HL-60 (cell line): ENCODE data around the gene AGER.
"Not testable (repeated sequence)": the region's sequence is repeated elsewhere in the genome, so short reads cannot be mapped to it uniquely, and the experiment has no call there.

Experiments used
- CTCF ChIP-seq: IDR thresholded peaks from one replicate; pipeline ENCODE4 v1.5.1; 2011; ENCODE audit warnings: low read length, control low read depth, inconsistent platforms; ENCODE audit not compliant: insufficient read depth
- POLR2AphosphoS5 ChIP-seq: IDR thresholded peaks from 2 replicates; pipeline ENCODE4 v1.6.1; 2012; ENCODE audit warnings: low read depth

GRCh38 chr6:32211432-32211831 lies 27.4 kb upstream of the AGER start:
- TF ChIP-seq CTCF, POLR2AphosphoS5: not testable (repeated sequence)
